ENCODE results near the gene UNC45A. TPM values are rescaled to one million over a fixed set of nuclear protein-coding genes. Genes with fewer than 3 reads are reported as not detected.

The UNC45A gene
- polyA plus RNA-seq, 1 experiment, result 63.3 TPM

GRCh38 chr15:90949979-90950675, 15.0 kb downstream of the UNC45A start:
- TF ChIP-seq CTCF (IDR thresholded peaks at IDR 0.05; ENCODE audit: low read depth, low read length), result no peak
- no peak overlapping the region for H3K27ac ChIP-seq (ENCODE audit: low read depth, low read length)
- H3K4me3 ChIP-seq (ENCODE audit: low read depth, low read length), result no peak overlapping the region
- peaks cover 6% of the 10 kb centered on the region; the same call in 1 of the 2 replicates for H3K9me3 ChIP-seq (ENCODE audit: control insufficient read depth, insufficient read depth, low read length)
- no peaks in the 10 kb centered on the region for H3K27me3 ChIP-seq (ENCODE audit: control insufficient read depth, insufficient read depth, low read length)
- ChIA-PET POLR2A (no interaction called here), CTCF (no interaction called here)
- no peak for DNase-seq (ENCODE audit: low read depth, low spot score)

GRCh38 chr15:90950676-90951075, 15.6 kb downstream of the UNC45A start:
- DNase-seq (ENCODE audit: low read depth, low spot score), result no peak
- POLR2A ChIA-PET, result no interaction called here
- Histone ChIP-seq H3K4me3 (ENCODE audit: low read depth, low read length) (no peak overlapping the region), H3K9me3 (ENCODE audit: control insufficient read depth, insufficient read depth, low read length) (peaks cover 6% of the 10 kb centered on the region; the same call in 1 of the 2 replicates), H3K27ac (ENCODE audit: low read depth, low read length) (no peak overlapping the region), H3K27me3 (ENCODE audit: control insufficient read depth, insufficient read depth, low read length) (no peaks in the 10 kb centered on the region)
- CTCF ChIA-PET, result interaction anchor here (0.9 kb wide), 1 partner anchor 16 kb away, joined by 3 read pairs; no protein-coding TSS in a partner anchor
- no peak for TF ChIP-seq CTCF (IDR thresholded peaks at IDR 0.05; ENCODE audit: low read depth, low read length)

GRCh38 chr15:90952901-90953677, 18.0 kb downstream of the UNC45A start:
- Histone ChIP-seq H3K4me3 (ENCODE audit: low read depth, low read length) (no peak overlapping the region), H3K9me3 (ENCODE audit: control insufficient read depth, insufficient read depth, low read length) (peaks cover 3% of the 10 kb centered on the region; the same call in 1 of the 2 replicates), H3K27me3 (ENCODE audit: control insufficient read depth, insufficient read depth, low read length) (no peaks in the 10 kb centered on the region), H3K27ac (ENCODE audit: low read depth, low read length) (no peak overlapping the region)
- ChIA-PET POLR2A (interaction anchor here (2.4 kb wide), 1 partner anchor 18 kb away, joined by 19 read pairs; the partner anchor contains the start of gene UNC45A), CTCF (interaction anchor here (7.9 kb wide), 1 partner anchor 19 kb away, joined by 64 read pairs; the partner anchor contains the start of genes HDDC3 and UNC45A)
- DNase-seq (ENCODE audit: low read depth, low spot score), result no peak
- TF ChIP-seq CTCF (IDR thresholded peaks at IDR 0.05; ENCODE audit: low read depth, low read length), result no peak

DNA sequence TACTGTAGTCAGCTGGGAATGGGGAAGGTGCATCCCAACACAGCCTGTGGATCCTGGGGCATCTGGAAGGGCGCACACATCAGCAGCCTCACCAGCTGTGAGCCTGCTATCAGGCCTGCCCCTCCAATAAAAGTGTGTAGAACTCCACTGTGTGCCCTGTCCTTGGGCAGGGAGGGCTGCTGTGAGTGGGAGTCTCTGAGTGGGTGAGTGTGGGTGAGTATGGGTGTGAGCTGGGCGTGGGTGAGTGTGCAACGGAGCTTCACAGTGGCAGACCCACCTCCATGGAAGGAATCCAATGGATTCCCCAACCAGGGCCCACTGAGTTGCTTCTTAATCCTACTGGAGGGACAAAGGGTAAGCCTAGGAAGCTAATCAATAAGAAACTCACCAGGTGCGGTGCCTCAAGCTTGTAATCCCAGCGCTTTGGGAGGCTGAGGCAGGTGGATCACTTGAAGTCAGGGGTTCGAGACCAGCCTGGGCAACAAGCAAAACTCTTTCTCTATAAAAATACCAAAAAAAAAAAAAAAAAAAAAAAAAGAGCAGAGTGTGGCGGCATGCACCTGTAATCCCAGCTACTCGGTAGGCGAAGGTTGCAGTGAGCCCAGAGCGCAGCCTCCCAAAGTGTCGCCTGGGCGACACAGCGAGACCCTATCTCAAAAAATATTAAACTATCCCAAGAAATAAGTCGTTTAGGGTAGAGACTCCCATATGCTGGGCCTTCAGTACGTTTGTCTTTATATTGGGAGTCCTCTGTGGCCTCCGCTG, 19.0 kb downstream of the UNC45A start:
- Histone ChIP-seq H3K27me3 (ENCODE audit: control insufficient read depth, insufficient read depth, low read length) (no peaks in the 10 kb centered on the region), H3K4me3 (ENCODE audit: low read depth, low read length) (no peak overlapping the region), H3K9me3 (ENCODE audit: control insufficient read depth, insufficient read depth, low read length) (peaks cover 3% of the 10 kb centered on the region; the same call in 1 of the 2 replicates), H3K27ac (ENCODE audit: low read depth, low read length) (no peak overlapping the region)
- TF ChIP-seq CTCF (IDR thresholded peaks at IDR 0.05; ENCODE audit: low read depth, low read length), result no peak
- CTCF ChIA-PET, result interaction anchor here (0.6 to 8.7 kb wide), 5 partner anchors 20 to 319 kb away, joined by 4 to 157 read pairs (median 64); partner anchors contain the start of genes HDDC3 and UNC45A
- no peak for DNase-seq (ENCODE audit: low read depth, low spot score)
- POLR2A ChIA-PET, result interaction anchor here (0.6 to 2.4 kb wide), 4 partner anchors 10 to 95 kb away, joined by 3 to 26 read pairs (median 12); partner anchors contain the start of gene UNC45A
